Fibroblast of villous mesenchyme (primary cell): ENCODE data around the gene DNAI2. TPM values are rescaled to one million over a fixed set of nuclear protein-coding genes. Genes with fewer than 3 reads are reported as not detected.

ENCODE experiments used
- DNase-seq: peaks from one replicate; pipeline ENCODE4 v3.0.0-alpha.2; 2010; ENCODE audit warnings: low read depth
- H3K4me3 ChIP-seq: 2 replicates; pipeline ENCODE4 v1.5.1; 2011; ENCODE audit warnings: low read depth, mild to moderate bottlenecking, low read length
- CTCF ChIP-seq: IDR thresholded peaks from 2 replicates; pipeline ENCODE4 v1.5.1; 2012; ENCODE audit warnings: low read depth, mild to moderate bottlenecking, low read length; ENCODE audit not compliant: insufficient read depth
- total RNA-seq: library from RNA; depleted of rRNA; stranded (reverse); fragments of >200 nt; gene quantifications from 2 replicates; pipeline ENCODE4 v1.2.3, GENCODE V29; 2012

The DNAI2 gene
- not detected in 2 replicates for total RNA-seq

GRCh38 chr17:74274060-74274708 lies at the start of gene DNAI2:
TSS of gene DNAI2 (plus strand) at chr17:74274234. CDS start at chr17:74281818, 7,584 bp downstream.
- DNase-seq: no peak
- no peak for TF ChIP-seq CTCF
- no peak within 1 kb of the TSS for H3K4me3 ChIP-seq

DNA sequence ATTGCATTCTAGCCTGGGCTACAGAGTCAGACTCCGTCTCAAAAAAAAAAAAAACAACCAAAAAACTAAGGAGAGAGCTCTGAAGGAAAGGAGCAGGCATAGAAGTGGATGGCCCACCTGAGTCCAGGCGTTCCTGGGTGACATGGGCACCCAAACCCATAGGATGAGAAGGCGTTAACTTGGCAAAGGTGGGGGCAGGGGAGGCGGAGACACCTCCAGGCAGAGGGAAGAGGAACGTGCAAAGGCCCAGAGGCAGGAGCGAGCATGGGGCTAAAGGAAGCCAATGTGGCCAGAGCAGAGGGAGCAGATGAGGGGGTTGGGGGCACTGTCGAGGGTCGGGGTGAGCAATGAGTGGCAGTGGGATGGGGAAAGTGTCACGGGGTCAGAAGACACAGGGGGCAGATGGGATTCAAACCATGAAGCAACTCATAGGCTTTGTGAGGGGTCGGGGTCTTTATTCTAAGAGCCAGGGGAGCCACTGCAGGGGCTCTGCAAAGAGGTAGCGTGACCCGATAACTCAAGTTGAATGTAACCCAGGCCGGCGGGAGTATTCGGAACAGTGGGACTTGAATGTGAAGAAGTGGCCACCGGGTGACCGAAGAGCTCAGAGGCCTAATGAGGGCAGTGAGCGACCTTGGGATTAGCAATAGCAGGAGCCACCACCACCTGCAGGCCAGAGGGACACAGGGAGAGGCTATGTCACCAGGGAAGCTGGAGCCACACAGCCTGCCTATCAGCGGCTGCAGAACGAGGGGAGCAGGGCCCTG lies 48.9 kb upstream of the DNAI2 start:
- no peak for DNase-seq
- no peak overlapping the region for H3K4me3 ChIP-seq
- TF ChIP-seq CTCF: no peak

- DNase-seq: no peak
- H3K4me3 ChIP-seq: no peak overlapping the region
- no peak for TF ChIP-seq CTCF
Measured at GRCh38 chr17:74226252-74226651, 47.8 kb upstream of the DNAI2 start.

DNA sequence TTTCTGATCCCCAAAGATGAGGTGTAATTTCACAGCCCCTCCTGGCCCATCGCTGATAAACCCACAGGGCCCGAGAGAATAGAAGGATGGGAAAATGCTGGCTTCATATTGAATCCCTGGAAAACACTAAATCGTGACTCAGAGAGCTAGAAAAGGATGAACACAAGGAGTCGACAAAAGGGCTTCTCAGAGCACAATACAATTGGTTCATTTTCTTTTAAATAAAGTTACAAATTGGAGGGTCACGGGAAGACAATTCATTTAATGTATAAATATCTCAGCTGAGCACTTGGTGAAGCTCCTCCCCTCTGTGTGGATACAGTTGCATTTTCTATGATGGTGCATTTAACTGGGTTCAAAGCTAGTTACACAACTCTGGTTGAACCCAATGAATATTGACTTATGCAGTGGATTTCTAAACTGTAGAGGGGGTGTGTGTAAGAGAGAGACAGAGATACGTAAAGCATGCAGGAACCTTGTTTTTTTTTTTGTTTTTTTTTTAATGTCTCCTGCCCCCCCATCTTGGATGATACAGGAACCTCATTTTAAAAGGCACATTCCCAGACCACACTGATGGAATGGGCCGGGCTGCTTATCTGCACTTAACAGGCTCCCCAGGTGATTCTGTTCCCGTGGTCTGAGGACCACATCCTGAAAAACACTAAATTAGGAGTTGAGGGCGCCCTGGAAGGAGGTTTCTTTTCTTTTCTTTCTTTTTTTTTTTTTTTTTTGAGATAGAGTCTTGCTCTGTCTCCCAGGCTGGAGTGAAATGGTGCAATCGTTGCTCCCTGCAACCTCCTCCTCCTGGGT lies 46.6 kb upstream of the DNAI2 start:
- TF ChIP-seq CTCF: no peak
- H3K4me3 ChIP-seq: no peak overlapping the region
- no peak for DNase-seq

GRCh38 chr17:74228306-74228978 lies 45.6 kb upstream of the DNAI2 start:
- no peak overlapping the region for H3K4me3 ChIP-seq
- DNase-seq: no peak
- no peak for TF ChIP-seq CTCF

- no peak for TF ChIP-seq CTCF
Measured at GRCh38 chr17:74230896-74231295, 43.1 kb upstream of the DNAI2 start.

More at GRCh38 chr17:74230896-74231295, 43.1 kb upstream of the DNAI2 start:
- DNase-seq: no peak
- H3K4me3 ChIP-seq: no peak overlapping the region
